Neural progenitor cell (in vitro differentiated cells): Measurements from ENCODE around the gene UMAD1. TPM values are rescaled to one million over a fixed set of nuclear protein-coding genes. Genes with fewer than 3 reads are reported as not detected.

ENCODE experiments used
- DNase-seq: peaks from one replicate; pipeline ENCODE4 v3.0.0-alpha.2; 2016; ENCODE audit warnings: low spot score
- H2AFZ ChIP-seq: fragments of 200-600 bp; sonication (generic); replicated peaks from 2 replicates; pipeline ENCODE4 v1.6.1; 2016; ENCODE audit warnings: antibody characterized with exemption
- H3F3A ChIP-seq: fragments of 200-600 bp; sonication (generic); 2 replicates; pipeline ENCODE4 v1.6.1; 2016; ENCODE audit warnings: antibody characterized with exemption, low read depth
- H3K27ac ChIP-seq: fragments of 200-600 bp; sonication (generic); 2 replicates; pipeline ENCODE4 v1.5.1; 2016; ENCODE audit warnings: mild to moderate bottlenecking
- H3K27me3 ChIP-seq: fragments of 200-600 bp; sonication (generic); 2 replicates; pipeline ENCODE4 v1.6.1; 2016; ENCODE audit warnings: mild to moderate bottlenecking, moderate library complexity
- H3K36me3 ChIP-seq: fragments of 200-600 bp; sonication (generic); 2 replicates; pipeline ENCODE4 v1.5.1; 2016
- H3K4me1 ChIP-seq: fragments of 200-600 bp; sonication (generic); 2 replicates; pipeline ENCODE4 v1.6.1; 2016; ENCODE audit warnings: mixed run types
- H3K4me2 ChIP-seq: fragments of 200-600 bp; sonication (generic); 2 replicates; pipeline ENCODE4 v1.6.1; 2016
- H3K4me3 ChIP-seq: fragments of 200-600 bp; sonication (generic); 2 replicates; pipeline ENCODE4 v1.5.1; 2016
- H3K79me2 ChIP-seq: fragments of 200-600 bp; sonication (generic); 2 replicates; pipeline ENCODE4 v1.6.1; 2016; ENCODE audit warnings: low read depth
- H3K9ac ChIP-seq: fragments of 200-600 bp; sonication (generic); 2 replicates; pipeline ENCODE4 v1.6.1; 2016
- H3K9me3 ChIP-seq: fragments of 200-600 bp; sonication (generic); 2 replicates; pipeline ENCODE4 v1.5.1; 2016; ENCODE audit warnings: low read depth
- H4K20me1 ChIP-seq: fragments of 200-600 bp; sonication (generic); 2 replicates; pipeline ENCODE4 v1.6.1; 2016; ENCODE audit warnings: low read depth
- H3K27ac Mint-ChIP-seq: 3 replicates; pipeline ENCODE4 v1.8.0; 2021; ENCODE audit warnings: mixed read lengths
- H3K27me3 Mint-ChIP-seq: 2 replicates; pipeline ENCODE4 v1.8.0; 2022; ENCODE audit warnings: low read depth, mild to moderate bottlenecking, inconsistent platforms, moderate library complexity, mixed read lengths; ENCODE audit not compliant: insufficient read depth
- H3K36me3 Mint-ChIP-seq: 3 replicates; pipeline ENCODE4 v1.8.0; 2021; ENCODE audit warnings: mixed read lengths
- H3K4me1 Mint-ChIP-seq: 3 replicates; pipeline ENCODE4 v1.8.0; 2021; ENCODE audit warnings: mixed read lengths
- H3K4me3 Mint-ChIP-seq: 3 replicates; pipeline ENCODE4 v1.8.0; 2021; ENCODE audit warnings: mild to moderate bottlenecking, moderate library complexity, mixed read lengths
- H3K9me3 Mint-ChIP-seq: 3 replicates; pipeline ENCODE4 v1.8.0; 2020; ENCODE audit warnings: mixed read lengths
- CTCF ChIP-seq: fragments of 200-600 bp; sonication (generic); IDR thresholded peaks from 2 replicates; pipeline ENCODE4 v1.5.1; 2017; ENCODE audit warnings: antibody characterized with exemption, mild to moderate bottlenecking
- EZH2 ChIP-seq: fragments of 200-600 bp; sonication (generic); IDR thresholded peaks from 2 replicates; pipeline ENCODE4 v1.6.1; 2017; ENCODE audit warnings: antibody characterized with exemption, mild to moderate bottlenecking, moderate library complexity
- EZH2phosphoT487 ChIP-seq: fragments of 200-600 bp; sonication (generic); IDR thresholded peaks from 2 replicates; pipeline ENCODE4 v1.6.1; 2017; ENCODE audit warnings: antibody characterized with exemption
- total RNA-seq: library from RNA; depleted of rRNA; stranded (reverse); fragments of >200 nt; gene quantifications from 2 replicates; pipeline ENCODE4 v1.2.3, GENCODE V29; 2015; ENCODE audit warnings: low replicate concordance

Gene UMAD1
- total RNA-seq, 1 donor from 2014 or later = 23.0 TPM

- no peaks in the 10 kb centered on the region for H3F3A ChIP-seq
- no peak overlapping the region for H3K27ac Mint-ChIP-seq
- H3K4me1 Mint-ChIP-seq = peaks cover 4% of the 10 kb centered on the region
- no peak overlapping the region for H3K4me3 ChIP-seq
- H3K4me2 ChIP-seq = no peak overlapping the region
- TF ChIP-seq EZH2phosphoT487 = no peak
- no peak for TF ChIP-seq CTCF
- TF ChIP-seq EZH2 = no peak
- DNase-seq = no peak
- H3K79me2 ChIP-seq = no peaks in the 10 kb centered on the region
- no peak overlapping the region for H2AFZ ChIP-seq
- no peaks in the 10 kb centered on the region for H3K27me3 ChIP-seq
- H3K27me3 Mint-ChIP-seq = no peaks in the 10 kb centered on the region
- H3K36me3 ChIP-seq = no peaks in the 10 kb centered on the region
- no peaks in the 10 kb centered on the region for H3K9me3 Mint-ChIP-seq
- no peaks in the 10 kb centered on the region for H3K9me3 ChIP-seq
- H3K4me1 ChIP-seq = peaks cover 3% of the 10 kb centered on the region
- H3K36me3 Mint-ChIP-seq = no peaks in the 10 kb centered on the region
- no peak overlapping the region for H3K9ac ChIP-seq
- no peak overlapping the region for H3K4me3 Mint-ChIP-seq
- no peak overlapping the region for H3K27ac ChIP-seq
- no peaks in the 10 kb centered on the region for H4K20me1 ChIP-seq
Observed at GRCh38 chr7:7815395-7815794, 174.8 kb downstream of the UMAD1 start.

DNA sequence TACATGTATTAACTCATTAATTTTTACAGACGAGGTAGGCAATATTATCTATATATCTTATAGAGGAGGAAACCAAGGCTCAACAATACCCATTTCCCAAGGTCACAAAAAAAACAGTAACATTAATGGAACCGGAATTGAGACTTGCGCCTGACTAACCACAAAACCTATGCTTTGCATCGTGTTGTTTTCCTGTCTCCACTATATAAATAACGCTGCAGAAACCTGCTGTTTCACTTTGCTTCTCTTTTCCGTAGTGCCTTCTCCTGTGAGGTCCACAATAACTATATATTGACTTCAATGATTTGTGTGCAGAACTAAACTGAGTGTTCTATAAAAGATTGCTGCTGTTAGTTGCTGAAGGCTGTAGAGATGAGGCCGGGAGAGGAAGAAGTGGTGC is 175.5 kb downstream of the UMAD1 start:
- Histone ChIP-seq H3K4me2 (no peak overlapping the region), H4K20me1 (no peaks in the 10 kb centered on the region), H3K9me3 (no peaks in the 10 kb centered on the region), H3K27me3 (no peaks in the 10 kb centered on the region), H3F3A (no peaks in the 10 kb centered on the region), H2AFZ (no peak overlapping the region), H3K4me3 (no peak overlapping the region), H3K79me2 (no peaks in the 10 kb centered on the region), H3K9ac (no peak overlapping the region), H3K36me3 (no peaks in the 10 kb centered on the region), H3K4me1 (peaks cover 9% of the 10 kb centered on the region), H3K27ac (no peak overlapping the region)
- TF ChIP-seq EZH2 (no peak), EZH2phosphoT487 (no peak), CTCF (no peak)
- Mint-ChIP-seq H3K9me3 (no peaks in the 10 kb centered on the region), H3K4me3 (no peak overlapping the region), H3K27ac (no peak overlapping the region), H3K4me1 (peaks cover 8% of the 10 kb centered on the region), H3K27me3 (no peaks in the 10 kb centered on the region), H3K36me3 (no peaks in the 10 kb centered on the region)
- DNase-seq = no peak

DNA sequence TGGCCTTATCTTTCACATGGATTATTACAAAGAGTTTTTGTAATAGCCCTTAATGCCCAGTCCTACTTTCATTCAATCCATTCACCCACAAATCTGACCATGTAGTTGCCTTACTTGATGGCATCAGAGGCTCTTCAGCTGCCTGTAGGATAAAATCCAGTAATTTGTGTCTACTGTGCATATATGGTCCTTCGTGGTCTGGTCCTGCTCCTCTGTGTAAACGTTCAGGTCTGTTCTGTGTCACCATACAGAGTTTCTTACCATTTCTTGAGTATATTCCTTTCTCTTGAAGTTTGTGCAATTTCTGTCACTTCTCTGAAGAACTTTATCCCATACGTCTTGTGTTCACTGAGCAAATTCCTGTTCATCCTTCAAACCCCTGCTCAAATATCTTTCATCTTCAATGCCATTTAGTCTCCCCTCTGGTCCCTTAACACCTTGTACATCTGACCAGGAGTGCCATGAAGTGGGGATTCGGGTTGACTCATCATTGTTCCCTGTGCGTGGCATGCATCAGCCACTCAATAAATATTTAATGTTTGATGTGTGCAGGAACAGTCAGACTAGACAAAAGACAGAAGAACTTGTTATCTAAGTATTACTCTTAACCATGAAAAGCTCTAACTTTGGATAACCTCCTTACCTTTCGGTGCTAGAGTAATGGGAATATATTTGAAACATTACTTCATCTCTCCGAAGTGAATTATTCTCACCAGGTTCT is 176.4 kb downstream of the UMAD1 start:
- H3K36me3 Mint-ChIP-seq = no peaks in the 10 kb centered on the region
- H3K4me3 ChIP-seq = no peak overlapping the region
- no peaks in the 10 kb centered on the region for H3K79me2 ChIP-seq
- no peaks in the 10 kb centered on the region for H3K9me3 ChIP-seq
- no peak overlapping the region for H3K27ac Mint-ChIP-seq
- H3K4me3 Mint-ChIP-seq = no peak overlapping the region
- no peaks in the 10 kb centered on the region for H4K20me1 ChIP-seq
- no peak overlapping the region for H2AFZ ChIP-seq
- H3K4me1 Mint-ChIP-seq = peaks cover 13% of the 10 kb centered on the region
- H3K4me1 ChIP-seq = peaks cover 18% of the 10 kb centered on the region
- H3F3A ChIP-seq = no peaks in the 10 kb centered on the region
- H3K9me3 Mint-ChIP-seq = no peaks in the 10 kb centered on the region
- no peaks in the 10 kb centered on the region for H3K27me3 ChIP-seq
- no peak for DNase-seq
- H3K36me3 ChIP-seq = no peaks in the 10 kb centered on the region
- no peak overlapping the region for H3K4me2 ChIP-seq
- H3K9ac ChIP-seq = no peak overlapping the region
- H3K27me3 Mint-ChIP-seq = no peaks in the 10 kb centered on the region
- TF ChIP-seq CTCF (no peak), EZH2phosphoT487 (no peak), EZH2 (no peak)
- H3K27ac ChIP-seq = no peak overlapping the region
